Fibroblast of skin of left biceps (primary cell): ENCODE measurements around the gene GOLGA6A.
"Not testable (repeated sequence)": the region's sequence is repeated elsewhere in the genome, so short reads cannot be mapped to it uniquely, and the experiment has no call there.

Source experiments
- DNase-seq, 2 experiments: peaks; one replicate each; pipeline ENCODE4 v3.0.0-alpha.2; 2013; ENCODE audit warnings: low read depth in 2 of 2

The GOLGA6A gene

DNA sequence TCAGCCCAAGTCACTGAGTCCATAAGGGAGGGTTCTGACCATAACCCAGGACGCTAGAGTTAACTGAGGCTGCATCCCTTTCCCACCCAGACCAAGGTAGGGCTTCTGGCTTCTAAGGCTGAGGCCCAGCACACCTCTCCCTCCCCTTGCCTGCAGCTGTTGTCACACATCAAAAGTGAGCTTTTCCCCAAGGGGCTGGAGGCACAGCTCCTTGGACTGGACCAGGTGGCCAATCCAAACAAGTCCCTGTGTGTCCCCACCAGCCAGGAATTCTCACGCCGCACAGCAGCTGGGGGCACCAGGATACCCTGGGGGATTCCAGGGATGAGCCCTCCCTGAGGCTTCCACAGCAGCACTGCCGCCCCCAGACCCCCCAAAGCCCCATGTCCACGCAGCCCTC lies 25.8 kb upstream of the GOLGA6A start:
- DNase-seq, result no peak

DNA sequence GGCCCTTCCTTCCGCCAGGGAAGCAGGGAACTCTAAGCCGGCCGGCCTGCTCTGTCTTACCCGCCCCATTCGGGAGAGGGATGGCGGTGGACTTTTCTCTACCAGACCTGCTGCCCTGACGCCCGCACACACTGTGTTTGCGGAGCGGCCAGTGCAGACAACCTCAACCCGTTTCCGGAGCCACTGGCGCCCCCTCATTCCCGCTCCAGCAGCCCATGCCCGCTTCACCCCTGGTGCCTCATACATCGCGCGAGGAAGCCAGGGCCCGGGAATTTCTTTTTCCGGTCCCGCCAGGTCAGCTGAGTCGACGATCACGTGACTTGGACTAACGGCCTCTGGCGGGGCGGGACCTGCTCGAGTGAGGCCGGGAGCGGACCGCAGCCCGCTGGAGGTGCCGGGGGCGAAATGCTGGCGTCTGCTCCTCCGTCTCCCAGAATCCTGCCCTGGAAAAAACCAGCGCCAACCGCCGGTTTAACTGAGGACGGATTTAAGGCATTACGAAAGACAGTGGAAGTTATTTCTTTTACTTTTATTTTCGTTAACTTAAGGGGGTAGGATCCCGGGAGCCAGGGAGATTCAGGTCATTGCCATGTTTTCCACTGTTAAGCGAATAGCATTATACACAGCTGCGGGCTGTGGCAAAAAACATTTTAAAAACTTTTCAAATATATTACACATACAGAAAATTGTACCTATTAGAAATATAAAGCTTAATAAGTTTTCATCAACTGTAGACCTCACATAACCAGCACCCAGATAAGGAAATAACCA lies 17.8 kb upstream of the GOLGA6A start:
- DNase-seq, result peak; percentile 77 to 78

GRCh38 chr15:74096753-74097474 lies 14.6 kb upstream of the GOLGA6A start:
- not testable (repeated sequence) for DNase-seq

DNA sequence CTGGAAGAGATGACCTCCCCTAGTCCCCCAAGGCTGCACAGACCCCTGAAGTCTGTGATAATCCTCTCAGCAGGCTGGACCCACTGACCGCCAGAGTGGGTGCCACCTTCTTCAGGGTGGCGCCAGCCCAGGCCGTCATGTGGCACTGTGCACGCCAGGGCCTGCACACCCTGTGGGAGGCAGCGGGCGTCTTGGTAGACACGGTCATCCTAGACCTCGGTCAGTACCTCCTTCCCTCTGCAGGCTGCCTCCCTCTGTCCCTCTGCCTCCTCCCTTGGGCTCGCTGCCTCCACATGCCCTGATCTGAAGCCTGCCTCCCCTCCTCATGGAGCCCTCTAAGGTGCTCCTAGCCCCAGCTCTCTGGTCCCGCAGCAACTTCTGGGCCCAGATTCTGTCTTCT lies 13.3 kb upstream of the GOLGA6A start:
- not testable (repeated sequence) for DNase-seq

GRCh38 chr15:74094567-74094966 lies 12.2 kb upstream of the GOLGA6A start:
- DNase-seq, result not testable (repeated sequence)

DNA sequence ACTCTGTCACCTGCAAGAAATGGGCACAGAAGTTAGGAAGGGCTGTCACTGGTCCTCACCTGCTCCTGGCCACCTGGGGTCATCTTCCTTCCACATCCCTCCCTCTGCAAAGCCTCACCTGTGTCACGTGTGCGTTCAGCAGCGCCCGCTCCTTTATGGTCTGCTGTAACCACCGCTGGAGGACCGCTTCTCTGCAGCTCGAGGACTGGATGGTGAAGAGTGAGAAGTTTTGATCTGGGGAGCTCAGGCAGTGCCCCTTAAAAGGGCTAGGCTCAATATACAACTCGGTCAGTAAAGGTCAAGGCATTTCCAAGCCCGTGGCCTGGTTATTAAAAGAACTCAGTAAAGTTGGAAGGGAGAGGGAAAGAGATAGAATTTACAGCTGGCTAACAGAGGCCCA lies 6.6 kb downstream of the GOLGA6A start:
- DNase-seq, result not testable (repeated sequence)

- not testable (repeated sequence) for DNase-seq
Observed at GRCh38 chr15:74072614-74073337, 9.6 kb downstream of the GOLGA6A start.

GRCh38 chr15:74072132-74072531 lies 10.2 kb downstream of the GOLGA6A start:
- not testable (repeated sequence) for DNase-seq

DNA sequence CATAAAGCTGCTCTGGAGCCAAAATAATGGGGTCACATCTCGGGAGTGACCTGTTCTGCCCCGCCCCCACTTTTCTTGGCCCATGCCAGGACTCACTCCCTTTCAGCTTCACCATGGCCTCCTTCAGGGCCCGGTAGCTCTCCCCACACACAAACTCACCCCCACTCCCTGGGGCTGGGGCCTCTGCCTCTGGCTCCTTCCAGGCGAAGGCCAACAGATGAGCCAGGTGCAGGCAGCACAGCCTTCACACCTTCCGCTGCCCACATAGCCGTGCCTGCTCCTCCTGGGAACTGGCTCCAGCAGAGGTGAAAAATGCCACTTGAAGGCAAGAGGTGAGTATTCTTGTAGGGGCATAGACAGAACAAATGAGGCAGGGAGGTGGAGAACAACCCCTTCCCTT lies 10.7 kb downstream of the GOLGA6A start:
- not testable (repeated sequence) for DNase-seq

GRCh38 chr15:74065684-74066411 lies 16.5 kb downstream of the GOLGA6A start:
- not testable (repeated sequence) for DNase-seq

DNA sequence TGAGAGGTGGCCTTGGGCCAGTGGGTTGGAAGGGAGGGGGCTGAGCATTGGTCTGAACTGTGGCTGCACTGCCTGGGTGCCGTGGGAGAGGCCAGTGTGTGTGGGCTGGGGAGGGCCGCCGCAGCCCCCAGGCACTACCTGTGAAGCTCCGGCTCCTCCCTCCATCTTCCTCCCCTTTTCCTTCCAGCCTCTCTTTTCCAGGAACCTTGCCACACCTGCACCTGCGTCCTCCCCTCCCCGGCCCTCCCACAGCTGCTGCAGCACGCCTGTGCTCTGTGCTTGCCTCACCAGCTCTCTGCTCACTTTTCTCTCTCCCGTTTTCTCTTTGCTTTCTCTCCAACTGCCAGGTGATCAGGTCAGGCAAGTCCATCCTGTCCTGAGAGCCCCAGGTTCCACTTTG lies 17.5 kb downstream of the GOLGA6A start:
- not testable (repeated sequence) for DNase-seq

- not testable (repeated sequence) for DNase-seq
Observed at GRCh38 chr15:74064183-74064582, 18.2 kb downstream of the GOLGA6A start.

- DNase-seq, result not testable (repeated sequence)
Observed at GRCh38 chr15:74063425-74064146, 18.8 kb downstream of the GOLGA6A start.

GRCh38 chr15:74062671-74063070 lies 19.7 kb downstream of the GOLGA6A start:
- DNase-seq, result no peak

DNA sequence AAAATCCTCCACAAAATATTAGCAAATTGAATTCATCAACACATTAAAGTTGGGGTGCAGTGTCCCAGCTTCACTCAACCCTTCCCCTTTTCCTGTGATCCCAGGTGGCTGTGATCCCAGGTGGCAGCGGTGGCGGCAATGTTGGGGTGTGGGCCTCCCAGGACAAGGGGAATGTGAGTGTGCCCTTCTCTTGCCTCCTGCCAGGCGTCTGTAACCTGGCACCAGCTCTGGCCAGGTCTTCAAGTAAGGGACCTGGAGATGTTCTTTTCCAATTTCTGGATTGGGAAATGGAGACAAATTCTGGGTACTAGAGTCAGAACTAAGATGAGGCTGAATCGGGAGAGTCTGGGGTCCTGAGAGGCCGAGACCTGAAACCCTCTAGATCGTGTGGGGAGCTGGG lies 20.1 kb downstream of the GOLGA6A start:
- no peak for DNase-seq

DNA sequence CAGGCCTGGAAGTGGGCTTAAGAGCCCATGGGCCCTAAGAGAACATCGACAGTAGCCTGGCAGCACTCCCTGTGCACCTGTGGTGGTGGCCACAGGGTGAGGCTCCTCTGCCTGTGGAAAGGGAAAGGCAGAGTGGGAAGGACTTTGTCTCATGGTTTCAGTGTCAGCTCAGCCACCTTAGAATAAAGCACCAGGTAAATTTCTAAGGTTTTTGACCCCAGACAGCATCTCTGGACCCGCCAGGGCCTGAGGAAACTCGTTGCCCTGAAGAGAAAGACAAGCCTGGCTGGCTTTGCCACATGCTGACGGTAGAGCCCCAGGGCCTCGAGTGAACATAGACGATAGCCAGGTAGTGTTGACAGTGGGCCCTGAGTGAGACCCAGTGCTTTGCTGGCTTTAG lies 22.1 kb downstream of the GOLGA6A start:
- no peak for DNase-seq

DNA sequence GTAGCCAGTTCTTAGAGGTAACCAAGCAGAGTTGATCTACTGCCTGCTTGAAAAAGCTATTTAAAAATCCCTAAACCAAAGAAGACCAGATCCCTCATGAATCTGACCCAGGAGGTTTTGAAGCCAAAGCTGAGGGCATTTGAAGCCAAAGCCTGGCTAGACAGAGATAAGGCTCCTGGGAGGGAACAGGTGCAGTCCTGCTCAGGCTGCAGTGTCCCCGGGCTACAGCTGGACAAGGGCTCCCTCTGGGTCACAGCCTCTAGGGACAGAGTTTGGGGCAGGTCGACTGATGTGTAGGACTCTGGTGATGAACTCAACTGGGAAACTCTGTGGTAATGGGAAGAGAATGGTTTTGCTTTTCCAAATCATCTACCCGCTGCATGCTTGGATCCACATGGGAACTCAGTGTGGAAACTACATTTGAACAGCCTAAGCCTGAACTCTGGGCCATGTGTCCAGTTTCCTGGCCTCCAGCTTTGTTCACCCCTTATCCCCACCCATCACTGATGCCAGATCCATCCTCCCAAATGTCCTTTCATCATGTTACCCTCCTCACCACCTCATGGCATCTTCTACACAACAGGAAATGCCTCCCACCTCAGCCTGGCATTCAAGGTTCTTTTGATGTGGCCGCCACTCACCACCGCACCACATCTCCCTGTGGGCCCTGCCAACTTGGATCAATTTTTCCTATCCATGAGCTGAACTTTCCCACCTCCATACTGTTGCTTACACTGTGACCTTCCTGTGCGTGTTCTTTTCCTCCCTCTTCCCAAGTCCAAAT lies 23.1 kb downstream of the GOLGA6A start:
- not testable (repeated sequence) for DNase-seq

- not testable (repeated sequence) for DNase-seq
Observed at GRCh38 chr15:74056330-74056729, 26.0 kb downstream of the GOLGA6A start.

- DNase-seq, result no peak
Observed at GRCh38 chr15:74055804-74056203, 26.5 kb downstream of the GOLGA6A start.

DNA sequence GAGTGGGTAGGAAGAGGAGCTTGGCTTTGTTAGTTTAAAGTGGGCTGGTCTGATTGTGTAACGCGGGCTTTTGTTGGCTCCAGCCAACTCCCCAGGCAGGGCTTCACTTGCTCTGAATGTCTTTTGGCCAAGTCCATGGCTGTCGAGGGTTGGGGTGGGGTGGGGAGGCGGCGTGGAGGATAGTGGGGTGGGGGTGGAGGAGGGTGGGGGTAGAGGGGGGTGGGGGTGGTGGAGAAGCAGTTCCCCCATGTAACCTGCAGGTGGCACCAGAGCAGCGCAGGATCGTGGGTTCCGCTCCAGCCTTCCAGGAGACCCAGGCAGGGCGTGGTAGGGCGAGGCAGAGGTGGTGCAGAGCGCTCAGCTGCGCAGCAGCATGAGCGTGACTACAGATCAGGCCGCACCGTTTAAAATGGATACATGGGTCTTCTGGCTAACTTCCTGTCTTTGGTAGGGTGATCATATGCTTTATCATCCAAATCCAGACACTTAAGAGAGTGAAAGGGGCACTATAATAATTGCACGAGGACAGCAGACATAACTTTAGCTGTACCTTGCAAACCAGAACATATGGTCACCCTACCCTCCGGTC lies 28.3 kb downstream of the GOLGA6A start:
- peak; percentile 82 to 84 for DNase-seq
